ENCODE data around the gene CLDN3.
A peak's percentile ranks its signal among the peaks of the same experiment; 100 is the strongest.
"Not testable (repeated sequence)": the region's sequence is repeated elsewhere in the genome, so short reads cannot be mapped to it uniquely, and the experiment has no call there.

The CLDN3 gene

GRCh38 chr7:73770002-73770859 lies at the start of gene CLDN3:
CLDN3 (minus strand) TSS chr7:73770270; CDS start chr7:73770049, 221 bp downstream.
- DNase-seq (ENCODE audit: low spot score), result peak; percentile 96

GRCh38 chr7:73817121-73817520 lies 47.1 kb upstream of the CLDN3 start:
- no peak for DNase-seq (ENCODE audit: low spot score)

GRCh38 chr7:73815436-73815835 lies 45.4 kb upstream of the CLDN3 start:
- DNase-seq (ENCODE audit: low spot score), result no peak

- no peak for DNase-seq (ENCODE audit: low spot score)
Measured at GRCh38 chr7:73812996-73813395, 42.9 kb upstream of the CLDN3 start.

- DNase-seq (ENCODE audit: low spot score), result peak; percentile 82
Measured at GRCh38 chr7:73811760-73812168, 41.7 kb upstream of the CLDN3 start.

- no peak for DNase-seq (ENCODE audit: low spot score)
Measured at GRCh38 chr7:73810998-73811360, 40.9 kb upstream of the CLDN3 start.

GRCh38 chr7:73809467-73809951 lies 39.4 kb upstream of the CLDN3 start:
- DNase-seq (ENCODE audit: low spot score), result peak; percentile 76

- DNase-seq (ENCODE audit: low spot score), result no peak
Measured at GRCh38 chr7:73802459-73802858, 32.4 kb upstream of the CLDN3 start.

GRCh38 chr7:73801577-73801976 lies 31.5 kb upstream of the CLDN3 start:
- DNase-seq (ENCODE audit: low spot score), result no peak

GRCh38 chr7:73799282-73800141 lies 29.4 kb upstream of the CLDN3 start:
- DNase-seq (ENCODE audit: low spot score), result peak; percentile 38

GRCh38 chr7:73797176-73797575 lies 27.1 kb upstream of the CLDN3 start:
- DNase-seq (ENCODE audit: low spot score), result not testable (repeated sequence)

GRCh38 chr7:73796656-73797055 lies 26.6 kb upstream of the CLDN3 start:
- not testable (repeated sequence) for DNase-seq (ENCODE audit: low spot score)

- DNase-seq (ENCODE audit: low spot score), result not testable (repeated sequence)
Measured at GRCh38 chr7:73795188-73795587, 25.1 kb upstream of the CLDN3 start.

- DNase-seq (ENCODE audit: low spot score), result not testable (repeated sequence)
Measured at GRCh38 chr7:73791170-73791690, 21.2 kb upstream of the CLDN3 start.

GRCh38 chr7:73789051-73789450 lies 19.0 kb upstream of the CLDN3 start:
- no peak for DNase-seq (ENCODE audit: low spot score)

- not testable (repeated sequence) for DNase-seq (ENCODE audit: low spot score)
Measured at GRCh38 chr7:73787786-73788048, 17.6 kb upstream of the CLDN3 start.

GRCh38 chr7:73786588-73786987 lies 16.5 kb upstream of the CLDN3 start:
- no peak for DNase-seq (ENCODE audit: low spot score)

GRCh38 chr7:73779517-73779916 lies 9.4 kb upstream of the CLDN3 start:
- no peak for DNase-seq (ENCODE audit: low spot score)

- DNase-seq (ENCODE audit: low spot score), result no peak
Measured at GRCh38 chr7:73778801-73779389, 8.8 kb upstream of the CLDN3 start.

- DNase-seq (ENCODE audit: low spot score), result peak; percentile 22
Measured at GRCh38 chr7:73774923-73775322, 4.9 kb upstream of the CLDN3 start.

GRCh38 chr7:73773700-73774517 lies 3.8 kb upstream of the CLDN3 start:
- no peak for DNase-seq (ENCODE audit: low spot score)

Data from kidney tubule cell (primary cell).